NCI-H510A treated with DMSO at 0.1 percent for 48 hours (cell line): ENCODE measurements around the gene LACRT.
"Not testable (repeated sequence)": the region's sequence is repeated elsewhere in the genome, so short reads cannot be mapped to it uniquely, and the experiment has no call there.

Experiments
- DNase-seq: peaks from one replicate; lab custom pipeline; 2025; lab: John Stamatoyannopoulos, UW

The LACRT gene

DNA sequence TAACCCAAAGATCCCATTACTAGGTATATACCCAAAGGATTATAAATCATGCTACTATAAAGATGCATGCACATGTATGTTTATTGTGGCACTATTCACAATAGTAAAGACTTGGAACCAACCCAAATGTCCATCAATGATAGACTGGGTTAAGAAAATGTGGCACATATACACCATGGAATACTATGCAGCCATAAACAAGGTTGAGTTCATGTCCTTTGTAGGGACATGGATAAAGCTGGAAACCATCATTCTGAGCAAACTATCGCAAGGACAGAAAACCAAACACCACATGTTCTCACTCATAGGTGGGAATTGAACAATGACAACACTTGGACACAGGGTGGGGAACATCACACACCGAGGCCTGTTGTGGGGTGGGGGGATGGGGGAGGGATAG lies 4.4 kb upstream of the LACRT start:
- not testable (repeated sequence) for DNase-seq

DNA sequence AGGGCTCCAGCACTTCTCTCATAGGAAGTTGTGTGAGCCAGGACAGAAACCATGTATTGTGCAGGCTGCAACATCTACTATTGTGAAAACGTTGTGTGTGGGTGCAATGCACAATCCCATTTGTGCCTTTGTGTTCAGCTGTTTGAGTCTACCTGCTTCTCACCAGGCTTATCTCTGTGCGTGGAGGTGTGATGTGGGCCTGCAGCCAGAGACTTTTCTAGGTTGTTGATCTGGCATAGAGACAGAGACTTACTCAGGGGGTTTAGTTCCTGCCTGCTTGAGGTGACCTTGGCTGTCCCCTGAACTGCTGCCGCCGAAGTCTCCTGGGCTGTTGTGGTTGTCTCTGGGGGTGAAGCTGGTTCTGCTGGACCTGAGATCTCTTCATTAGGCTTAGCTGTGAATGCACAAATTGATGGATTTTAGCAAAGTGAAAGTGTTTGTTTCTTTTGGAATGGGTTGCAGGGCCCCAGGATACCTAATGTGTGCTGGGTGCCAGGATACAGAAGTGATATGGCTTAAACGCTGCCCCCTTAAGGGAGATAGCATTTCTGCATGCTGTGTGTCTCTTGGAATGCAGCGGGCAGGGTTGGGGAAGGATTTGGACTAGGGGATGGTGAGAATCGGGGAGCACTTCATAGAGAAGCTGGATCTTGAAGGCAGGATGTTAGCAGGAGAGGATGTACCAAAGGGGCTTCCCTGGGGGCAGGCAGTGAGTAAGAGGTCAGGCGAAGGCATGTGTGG lies 2.5 kb downstream of the LACRT start:
- DNase-seq: no peak

DNA sequence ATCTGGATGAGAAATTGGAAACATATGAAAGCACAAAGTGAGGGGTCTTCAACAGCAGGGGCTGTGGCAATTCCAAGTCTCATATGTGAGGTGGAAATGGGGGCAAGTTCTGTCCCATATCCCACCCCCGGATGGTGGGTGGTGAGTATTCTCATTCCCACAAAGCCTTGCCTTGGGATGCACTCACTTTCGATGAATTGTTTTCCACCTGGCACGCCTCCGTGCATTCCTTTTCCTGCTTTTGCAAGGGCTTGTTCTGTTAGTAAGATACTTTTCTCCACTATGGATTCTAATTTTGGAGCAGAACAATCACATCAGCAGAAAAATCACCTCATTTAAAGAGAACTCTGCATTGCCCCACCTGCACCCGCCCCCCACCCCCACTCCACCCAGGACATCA lies 3.1 kb downstream of the LACRT start:
- DNase-seq: no peak

GRCh38 chr12:54629925-54630324 lies 4.8 kb downstream of the LACRT start:
- DNase-seq: no peak

DNA sequence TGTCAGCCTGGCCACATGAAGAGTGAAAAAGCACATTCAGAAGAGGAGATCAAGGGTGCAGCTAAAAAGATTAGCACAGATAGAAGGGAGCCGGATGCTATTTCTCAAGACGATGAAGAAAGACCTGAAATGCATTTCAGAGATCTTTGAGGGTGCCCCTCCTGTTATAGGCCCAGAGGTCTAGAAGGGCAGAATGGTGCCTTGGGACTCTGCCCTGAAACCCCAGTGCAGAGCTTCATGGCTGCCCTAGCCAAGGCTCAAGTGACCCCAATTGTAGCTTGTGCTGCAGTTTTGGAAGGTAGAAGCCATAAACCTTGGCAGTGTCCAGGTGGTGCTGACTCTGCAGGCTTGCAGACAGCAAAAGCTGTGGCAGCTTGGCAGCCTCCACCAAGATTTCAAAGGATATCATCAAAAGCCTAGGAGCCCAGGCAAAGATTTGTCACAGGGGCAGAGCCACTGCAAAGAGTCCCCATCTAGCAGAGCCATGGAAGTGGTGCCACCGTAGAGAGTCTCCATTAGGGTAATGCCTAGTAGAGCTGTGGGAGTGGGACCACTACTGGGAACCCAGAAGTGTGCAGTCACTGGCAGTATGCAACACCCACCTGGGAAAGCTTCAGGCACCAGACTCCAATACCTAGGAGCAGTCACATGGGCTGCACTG lies 6.4 kb downstream of the LACRT start:
- no peak for DNase-seq

- DNase-seq: no peak
Measured at GRCh38 chr12:54627304-54627703, 7.4 kb downstream of the LACRT start.

- no peak for DNase-seq
Measured at GRCh38 chr12:54625598-54625997, 9.1 kb downstream of the LACRT start.

GRCh38 chr12:54624315-54625279 lies 10.1 kb downstream of the LACRT start:
- DNase-seq: no peak

DNA sequence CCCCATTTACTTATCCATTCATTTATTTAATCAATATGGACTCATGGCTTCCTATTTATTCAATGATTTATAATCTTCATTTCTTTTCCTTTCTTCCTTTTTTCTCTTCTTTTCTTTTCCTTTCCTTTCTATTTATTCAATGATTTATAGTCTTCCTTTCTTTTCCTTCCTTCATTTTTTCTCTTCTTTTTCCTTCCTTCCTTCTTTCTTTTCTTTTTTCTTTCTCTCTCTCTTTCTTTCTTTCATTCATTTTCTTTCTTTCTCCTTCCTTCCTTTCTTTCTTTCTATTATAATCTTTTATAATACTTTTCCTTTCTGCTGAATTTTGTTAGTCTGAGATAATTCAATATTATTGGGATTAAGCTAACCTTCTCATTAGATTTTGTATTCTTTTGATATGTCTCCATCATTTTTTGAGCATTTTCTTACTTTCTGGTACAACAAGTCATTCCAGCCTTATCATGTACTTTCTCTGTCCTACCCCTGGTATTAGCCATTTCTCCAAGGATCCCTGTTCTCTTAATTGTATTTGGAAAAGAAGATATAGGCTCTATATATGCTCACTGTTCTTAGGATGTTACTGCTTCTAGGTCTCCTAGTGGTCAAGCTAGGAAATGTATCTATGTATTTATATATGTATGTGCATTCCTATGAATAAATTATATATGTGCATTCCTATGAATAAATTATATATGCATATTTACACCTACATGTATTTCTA lies 12.1 kb downstream of the LACRT start:
- DNase-seq: peak; percentile 7

DNA sequence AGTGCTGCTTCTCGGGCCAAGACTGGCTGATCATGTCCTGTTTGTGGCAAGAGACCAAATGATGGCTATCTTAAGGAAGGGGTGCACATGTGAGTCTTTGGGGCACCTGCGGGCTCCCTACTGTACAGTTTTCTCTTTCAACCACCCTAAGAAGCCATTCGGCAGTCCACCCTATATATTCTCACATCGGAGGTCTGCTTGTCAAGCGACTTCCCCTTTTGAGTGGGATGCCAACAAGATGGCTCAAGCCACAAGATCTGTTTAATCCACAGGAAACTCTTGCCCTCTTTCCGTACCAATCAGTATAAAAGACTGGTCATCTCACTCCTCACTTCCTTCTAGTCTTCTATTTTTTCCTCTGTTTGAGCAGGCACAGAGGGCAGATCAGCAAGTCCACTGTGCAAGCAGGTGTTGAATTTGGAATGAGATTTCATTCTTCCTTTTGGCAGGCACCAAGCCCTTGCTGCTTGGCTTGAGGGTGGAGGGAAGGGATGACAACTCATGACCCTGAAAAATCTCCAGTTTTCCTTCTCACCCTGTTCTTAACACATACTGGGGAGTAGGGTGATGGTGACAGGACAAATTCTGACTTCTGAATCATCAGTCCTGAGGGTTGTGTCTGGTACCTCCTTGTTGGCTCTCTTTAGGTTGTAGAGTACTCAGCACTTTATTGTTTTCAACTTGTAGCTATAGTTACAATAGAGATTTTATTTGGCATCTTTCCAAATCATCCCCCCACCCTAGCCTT lies 17.6 kb downstream of the LACRT start:
- no peak for DNase-seq

- no peak for DNase-seq
Measured at GRCh38 chr12:54612225-54612750, 22.4 kb downstream of the LACRT start.

DNA sequence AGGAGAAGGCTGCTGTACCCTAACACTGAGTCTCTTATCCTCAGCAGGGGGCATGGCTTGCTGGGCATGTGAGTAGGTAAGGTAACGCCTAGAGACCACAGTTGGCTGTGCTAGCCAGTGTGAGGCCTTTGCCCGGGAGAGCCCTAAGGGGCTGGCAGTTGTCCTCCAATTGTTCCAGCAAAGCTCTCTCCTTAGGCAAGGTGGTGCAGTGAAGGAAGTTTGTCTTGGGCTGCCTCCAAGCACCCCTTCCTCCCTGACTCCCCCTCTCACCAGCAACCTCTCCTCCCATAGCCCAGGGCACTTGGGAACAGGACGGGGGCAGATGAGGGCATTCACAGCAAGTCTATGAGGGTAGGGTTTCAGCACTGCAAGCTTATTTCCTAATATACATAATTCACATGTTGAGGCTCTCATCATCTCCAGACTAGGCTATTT lies 23.0 kb downstream of the LACRT start:
- no peak for DNase-seq

DNA sequence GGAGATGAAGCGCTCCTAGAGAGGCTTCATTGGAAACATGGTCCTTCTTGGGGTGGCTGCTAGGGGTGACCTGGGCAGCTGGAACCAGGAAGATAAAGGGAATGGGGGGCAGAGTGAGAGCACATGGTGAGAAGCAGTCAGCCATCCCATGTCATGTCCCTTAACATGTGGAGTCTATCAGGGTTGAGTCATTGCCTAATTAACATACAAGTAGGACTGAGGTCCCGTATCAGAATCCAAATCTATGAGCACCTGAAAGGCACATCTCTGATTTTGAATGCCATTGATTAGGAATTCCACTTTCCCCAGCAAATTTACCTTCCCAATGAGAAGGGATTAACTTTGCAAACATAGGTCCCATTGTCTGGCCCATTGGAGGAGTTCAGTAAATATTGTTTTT lies 25.9 kb downstream of the LACRT start:
- no peak for DNase-seq

DNA sequence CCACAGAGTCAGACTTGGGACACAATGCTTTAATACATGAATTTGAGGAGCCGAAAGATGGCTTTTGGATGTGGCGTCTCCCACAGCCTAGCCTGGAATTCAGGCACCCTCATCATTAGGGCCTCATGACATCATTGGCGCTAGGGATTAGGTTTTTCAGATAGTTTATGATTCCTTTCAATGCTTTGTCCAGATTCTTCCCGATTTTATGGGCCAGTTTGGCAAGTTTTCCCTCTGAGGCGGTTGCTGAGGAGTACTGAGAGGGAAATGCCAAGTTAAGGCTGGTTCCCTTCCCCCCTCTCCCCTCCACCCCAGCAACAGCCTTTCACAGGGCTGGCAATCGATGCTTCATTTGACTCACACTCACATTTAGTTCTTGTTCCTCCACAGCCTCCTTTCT lies 26.5 kb downstream of the LACRT start:
- no peak for DNase-seq

DNA sequence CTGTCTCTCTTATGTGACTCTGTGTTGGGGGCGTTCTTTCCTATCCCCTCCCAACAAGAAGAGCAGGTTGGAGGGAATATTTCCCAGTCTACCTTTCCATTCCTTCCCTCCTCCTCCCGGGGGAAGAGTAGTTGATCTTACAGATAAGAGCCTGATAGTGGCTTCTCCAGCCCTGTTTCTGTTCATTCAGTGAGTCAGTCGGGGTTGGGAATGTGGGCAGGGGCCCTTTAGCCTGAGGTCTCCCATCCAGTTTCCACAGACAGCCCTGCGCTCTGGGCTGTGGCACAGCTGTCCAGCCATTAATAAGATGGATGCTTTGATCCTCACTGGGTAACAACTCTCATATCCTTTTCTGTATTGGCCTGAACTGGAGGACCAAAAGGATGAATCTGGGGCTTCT lies 28.1 kb downstream of the LACRT start:
- no peak for DNase-seq

DNA sequence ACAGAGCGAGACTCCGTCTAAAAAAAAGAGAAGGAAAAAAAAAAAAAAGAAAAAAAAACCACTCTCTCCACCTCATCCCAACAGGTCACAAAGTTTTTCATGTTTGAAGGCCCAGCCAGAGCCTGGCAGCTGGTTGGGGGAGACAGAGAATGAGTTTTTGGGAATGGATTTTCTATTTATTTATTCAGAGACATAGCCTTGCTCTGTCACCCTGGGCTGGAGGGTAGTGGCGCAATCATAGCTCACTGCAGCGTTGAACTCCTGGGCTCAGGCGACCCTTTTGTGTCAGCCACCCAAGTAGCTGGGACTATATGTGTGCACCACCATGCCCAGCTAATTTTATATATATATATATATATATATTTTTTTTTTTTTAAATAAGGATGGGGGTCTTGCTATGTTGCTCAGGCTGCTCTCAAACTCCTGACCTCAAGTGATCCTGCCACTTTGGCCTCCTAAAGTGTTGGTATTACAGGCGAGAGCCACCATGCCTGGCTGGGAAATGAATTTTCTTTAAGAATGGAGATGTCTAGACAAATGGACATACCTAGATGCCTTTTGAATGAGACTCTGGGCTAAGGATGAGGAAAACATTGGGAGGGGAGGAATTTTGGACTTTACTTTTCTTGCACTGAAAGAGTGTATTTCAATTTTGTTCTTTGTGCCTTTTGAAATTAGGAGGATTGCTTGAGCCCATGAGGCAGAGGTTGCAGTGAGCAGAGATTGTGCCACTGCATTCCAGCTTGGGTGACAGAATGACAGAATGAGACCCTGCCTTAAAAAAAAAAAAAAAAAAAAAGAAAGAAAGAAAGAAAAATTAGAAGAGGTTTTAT lies 29.3 kb downstream of the LACRT start:
- DNase-seq: no peak

DNA sequence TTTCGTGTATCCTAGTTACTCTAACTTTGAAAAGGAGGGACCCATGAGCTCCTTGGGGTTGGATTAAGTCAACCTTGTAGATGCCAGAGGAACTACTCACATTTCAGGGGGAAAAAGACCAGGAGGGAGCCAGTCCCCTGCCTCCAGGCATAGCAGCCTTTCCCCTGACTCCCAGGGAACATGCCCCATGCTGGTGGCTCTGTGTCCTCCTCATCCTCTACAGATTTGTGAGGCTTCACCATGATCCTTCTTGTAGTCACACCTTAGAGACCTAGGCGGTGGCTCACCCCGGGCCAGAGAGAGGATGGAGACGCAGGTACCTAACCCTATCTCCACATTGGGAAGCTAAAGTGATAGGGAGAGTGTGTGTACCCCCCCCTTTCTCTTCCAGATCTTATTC lies 30.3 kb downstream of the LACRT start:
- DNase-seq: no peak

DNA sequence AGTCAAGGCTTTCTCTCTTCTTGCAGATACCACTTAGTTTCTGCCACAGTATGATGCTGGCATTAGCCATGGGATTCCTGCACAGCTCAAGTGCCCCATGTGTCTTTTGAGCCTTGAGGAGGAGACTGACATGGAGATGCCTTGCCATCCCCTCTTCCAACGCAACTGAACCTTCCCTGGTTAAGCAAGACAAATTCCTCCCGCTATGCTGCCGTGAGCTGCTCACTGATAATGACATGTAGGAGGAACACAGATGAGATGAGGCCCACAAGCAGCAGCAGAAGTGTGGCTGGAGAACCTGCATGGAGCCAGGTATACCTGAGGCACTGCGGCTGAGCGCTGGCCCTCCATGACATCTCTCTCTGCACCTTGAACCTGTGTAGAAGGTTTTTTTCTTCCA lies 30.8 kb downstream of the LACRT start:
- no peak for DNase-seq

- peak; percentile 43 for DNase-seq
Measured at GRCh38 chr12:54603173-54603814, 31.4 kb downstream of the LACRT start.

DNA sequence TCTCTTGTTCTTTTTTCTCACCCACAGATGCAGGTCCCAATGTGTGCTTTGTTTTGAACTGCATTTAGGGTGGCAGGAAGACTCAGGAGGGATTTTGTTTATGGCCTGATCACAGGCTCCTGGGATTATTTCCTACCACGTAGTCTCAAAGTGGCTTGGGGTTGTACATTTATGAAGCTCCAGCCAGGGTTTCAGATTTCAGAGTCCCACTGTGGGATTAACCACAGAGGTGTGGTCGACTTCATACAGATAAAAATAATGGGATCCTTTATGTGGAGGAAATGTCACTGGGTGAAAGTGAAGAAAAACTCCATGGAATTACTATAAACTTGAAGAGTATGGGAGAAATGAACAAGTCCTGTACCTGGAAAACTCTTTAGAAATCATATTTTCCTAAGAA lies 32.0 kb downstream of the LACRT start:
- DNase-seq: no peak
